ENCODE results near the gene RFC4.

The RFC4 gene

GRCh38 chr3:186743666-186744065, 62.6 kb downstream of the RFC4 start:
- no peak for DNase-seq (ENCODE audit: low read depth)

GRCh38 chr3:186742618-186743380, 63.5 kb downstream of the RFC4 start:
- no peak for DNase-seq (ENCODE audit: low read depth)

All from CMK (cell line).